Measurements from ENCODE around the gene PARS2. TPM values are rescaled to one million over a fixed set of nuclear protein-coding genes. Genes with fewer than 3 reads are reported as not detected.

Gene PARS2
- total RNA-seq, 3 donors from 2014 or later: 2.2 to 7.8 (median 4.3) TPM

DNA sequence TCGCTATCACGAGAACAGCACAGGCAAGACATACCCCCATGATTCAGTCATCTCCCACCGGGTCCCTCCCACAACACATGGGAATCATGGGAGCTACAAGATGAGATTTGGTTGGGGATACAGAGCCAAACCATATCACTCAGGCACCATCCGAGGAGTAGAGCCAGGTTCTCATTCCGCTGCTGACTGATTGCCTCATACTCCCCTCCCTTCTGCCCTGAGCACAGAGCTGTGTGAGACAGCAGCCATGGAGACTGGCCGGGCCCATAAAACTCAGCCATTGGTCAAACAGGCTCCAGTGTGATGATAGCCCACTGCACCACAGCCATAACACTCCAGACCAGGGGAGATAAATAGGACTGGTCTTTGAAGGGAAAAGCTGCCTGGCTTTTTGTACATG lies 26.1 kb downstream of the PARS2 start:
- H3K4me3 ChIP-seq: no peak overlapping the region
- H3K4me1 ChIP-seq: no peaks in the 10 kb centered on the region
- no peak overlapping the region for H3K27ac ChIP-seq
- H3K9me3 ChIP-seq: no peaks in the 10 kb centered on the region
- intact Hi-C loops (cut with DNase I; ENCODE audit: low total_unique reads): no loop called here
- DNase-seq (ENCODE audit: low spot score in 2 of 2): no peak
- peaks cover 5% of the 10 kb centered on the region for H3K36me3 ChIP-seq
- H3K27me3 ChIP-seq: no peaks in the 10 kb centered on the region
- no peak for TF ChIP-seq POLR2AphosphoS5 (IDR thresholded peaks at IDR 0.05)
- TF ChIP-seq, protein P1, sequence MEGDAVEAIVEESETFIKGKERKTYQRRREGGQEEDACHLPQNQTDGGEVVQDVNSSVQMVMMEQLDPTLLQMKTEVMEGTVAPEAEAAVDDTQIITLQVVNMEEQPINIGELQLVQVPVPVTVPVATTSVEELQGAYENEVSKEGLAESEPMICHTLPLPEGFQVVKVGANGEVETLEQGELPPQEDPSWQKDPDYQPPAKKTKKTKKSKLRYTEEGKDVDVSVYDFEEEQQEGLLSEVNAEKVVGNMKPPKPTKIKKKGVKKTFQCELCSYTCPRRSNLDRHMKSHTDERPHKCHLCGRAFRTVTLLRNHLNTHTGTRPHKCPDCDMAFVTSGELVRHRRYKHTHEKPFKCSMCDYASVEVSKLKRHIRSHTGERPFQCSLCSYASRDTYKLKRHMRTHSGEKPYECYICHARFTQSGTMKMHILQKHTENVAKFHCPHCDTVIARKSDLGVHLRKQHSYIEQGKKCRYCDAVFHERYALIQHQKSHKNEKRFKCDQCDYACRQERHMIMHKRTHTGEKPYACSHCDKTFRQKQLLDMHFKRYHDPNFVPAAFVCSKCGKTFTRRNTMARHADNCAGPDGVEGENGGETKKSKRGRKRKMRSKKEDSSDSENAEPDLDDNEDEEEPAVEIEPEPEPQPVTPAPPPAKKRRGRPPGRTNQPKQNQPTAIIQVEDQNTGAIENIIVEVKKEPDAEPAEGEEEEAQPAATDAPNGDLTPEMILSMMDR (IDR thresholded peaks at IDR 0.05): no peak
- TF ChIP-seq POLR2A (IDR thresholded peaks at IDR 0.05): no peak

DNA sequence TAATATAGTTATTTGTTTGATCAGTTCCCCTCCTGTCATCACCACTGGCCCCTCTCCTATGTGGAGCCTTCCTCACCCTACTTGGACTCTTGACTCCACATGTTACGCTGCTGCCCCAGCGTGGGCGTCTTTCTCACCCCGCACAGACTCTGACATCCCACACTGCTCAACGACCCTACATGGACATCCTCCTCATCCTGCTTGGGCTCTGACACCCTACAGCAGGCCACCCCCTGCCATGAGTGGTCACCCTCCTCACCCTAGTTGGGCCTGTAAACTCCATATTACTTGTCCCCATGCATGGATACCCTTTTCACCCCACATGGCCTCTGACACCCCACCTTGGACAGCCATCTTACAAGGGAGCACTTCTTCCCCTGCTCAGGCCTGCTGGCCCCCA lies 27.6 kb downstream of the PARS2 start:
- Histone ChIP-seq H3K4me3 (no peak overlapping the region), H3K27ac (no peak overlapping the region), H3K9me3 (no peaks in the 10 kb centered on the region), H3K27me3 (no peaks in the 10 kb centered on the region), H3K4me1 (no peaks in the 10 kb centered on the region), H3K36me3 (peaks cover 5% of the 10 kb centered on the region)
- DNase-seq (ENCODE audit: low spot score in 2 of 2): no peak
- intact Hi-C loops (cut with DNase I; ENCODE audit: low total_unique reads): no loop called here
- TF ChIP-seq, protein P1 (IDR thresholded peaks at IDR 0.05): no peak
- no peak for TF ChIP-seq POLR2AphosphoS5 (IDR thresholded peaks at IDR 0.05)
- no peak for TF ChIP-seq POLR2A (IDR thresholded peaks at IDR 0.05)

DNA sequence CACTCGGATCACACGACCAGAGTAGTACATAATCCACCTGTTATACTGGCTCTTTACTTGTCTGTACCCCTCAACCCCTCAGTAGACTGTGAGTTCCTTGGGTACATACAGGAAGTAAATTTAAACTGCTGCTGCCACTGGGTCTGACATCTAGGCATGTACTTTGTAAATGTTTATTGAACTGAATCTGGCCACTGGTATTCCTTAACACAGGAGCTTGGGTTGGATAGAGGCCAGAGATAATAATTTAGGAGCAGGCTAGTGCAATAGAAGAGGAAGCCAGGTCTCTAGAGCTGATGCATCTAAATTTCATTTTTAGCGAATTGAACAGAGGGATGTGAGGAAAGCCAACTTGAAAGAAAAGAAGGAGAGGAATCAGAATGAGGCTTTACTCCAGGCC lies 36.3 kb downstream of the PARS2 start:
- Histone ChIP-seq H3K36me3 (peaks cover 8% of the 10 kb centered on the region), H3K4me1 (no peaks in the 10 kb centered on the region), H3K27me3 (no peaks in the 10 kb centered on the region), H3K4me3 (no peak overlapping the region), H3K9me3 (no peaks in the 10 kb centered on the region), H3K27ac (no peak overlapping the region)
- TF ChIP-seq POLR2AphosphoS5 (IDR thresholded peaks at IDR 0.05) (no peak), POLR2A (IDR thresholded peaks at IDR 0.05) (no peak)
- TF ChIP-seq, protein P1 (IDR thresholded peaks at IDR 0.05): no peak
- intact Hi-C loops (cut with DNase I; ENCODE audit: low total_unique reads): no loop called here
- no peak for DNase-seq (ENCODE audit: low spot score in 2 of 2)

- intact Hi-C loops (cut with DNase I; ENCODE audit: low total_unique reads): no loop called here
- no peak overlapping the region for H3K27ac ChIP-seq
- no peaks in the 10 kb centered on the region for H3K9me3 ChIP-seq
- TF ChIP-seq POLR2AphosphoS5 (IDR thresholded peaks at IDR 0.05): no peak
- TF ChIP-seq, protein P1 (IDR thresholded peaks at IDR 0.05): no peak
- no peak for TF ChIP-seq POLR2A (IDR thresholded peaks at IDR 0.05)
- H3K27me3 ChIP-seq: no peaks in the 10 kb centered on the region
- no peak overlapping the region for H3K4me3 ChIP-seq
- no peaks in the 10 kb centered on the region for H3K4me1 ChIP-seq
- DNase-seq (ENCODE audit: low spot score in 2 of 2): no peak
- peaks cover 8% of the 10 kb centered on the region for H3K36me3 ChIP-seq
Observed at GRCh38 chr1:54724771-54725170, 39.6 kb downstream of the PARS2 start.

GRCh38 chr1:54723985-54724384 lies 40.3 kb downstream of the PARS2 start:
- H3K36me3 ChIP-seq: peaks cover 8% of the 10 kb centered on the region

DNA sequence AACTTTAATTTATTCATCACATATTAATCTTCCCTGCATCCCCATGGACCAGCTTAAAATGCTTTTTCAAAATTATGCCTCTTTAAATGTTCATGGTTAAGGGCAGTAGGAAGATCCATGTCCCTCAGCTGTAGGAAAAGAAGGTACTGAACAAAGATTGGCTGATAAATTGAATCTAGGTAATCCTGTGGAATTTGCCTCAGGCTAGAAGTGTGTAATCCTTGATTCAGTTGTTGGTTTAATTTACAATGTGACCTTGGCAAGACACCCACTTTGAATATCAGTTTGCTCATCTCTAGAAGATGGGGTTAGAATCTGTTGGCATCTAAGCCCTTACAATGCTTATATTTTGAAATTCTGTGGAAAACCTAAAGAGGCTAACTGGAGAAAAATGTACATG lies 42.6 kb downstream of the PARS2 start:
- Histone ChIP-seq H3K27me3 (no peaks in the 10 kb centered on the region), H3K9me3 (no peaks in the 10 kb centered on the region), H3K27ac (no peak overlapping the region), H3K36me3 (peaks cover 8% of the 10 kb centered on the region), H3K4me3 (no peak overlapping the region), H3K4me1 (peaks cover 0 to 2% of the 10 kb centered on the region in 2 donors)
- TF ChIP-seq POLR2AphosphoS5 (IDR thresholded peaks at IDR 0.05) (no peak), POLR2A (IDR thresholded peaks at IDR 0.05) (no peak)
- TF ChIP-seq, protein P1 (IDR thresholded peaks at IDR 0.05): no peak
- intact Hi-C loops (cut with DNase I; ENCODE audit: low total_unique reads): no loop called here
- no peak for DNase-seq (ENCODE audit: low spot score in 2 of 2)

More at GRCh38 chr1:54723985-54724384, 40.3 kb downstream of the PARS2 start:
- no peak for DNase-seq (ENCODE audit: low spot score in 2 of 2)
- Histone ChIP-seq H3K9me3 (no peaks in the 10 kb centered on the region), H3K4me1 (no peaks in the 10 kb centered on the region), H3K27ac (no peak overlapping the region), H3K4me3 (no peak overlapping the region), H3K27me3 (no peaks in the 10 kb centered on the region)
- TF ChIP-seq POLR2A (IDR thresholded peaks at IDR 0.05): no peak
- intact Hi-C loops (cut with DNase I; ENCODE audit: low total_unique reads): no loop called here

Measured in breast epithelium (tissue), 4 donors.